Panc1 (cell line): Measurements from ENCODE around the gene WAS. TPM values are rescaled to one million over a fixed set of nuclear protein-coding genes. Genes with fewer than 3 reads are reported as not detected.

Experiments used
- ATAC-seq: fragments of 200-7000 bp; cut with Tn5 transposase; 2 replicates; pipeline ENCODE4 v1.9.1; 2020; ENCODE audit warnings: mild to moderate bottlenecking, moderate library complexity
- Bru-seq: library from RNA; stranded (reverse); fragments of 400-500 nt; gene quantifications from one replicate; lab custom pipeline; 2021; lab: Mats Ljungman, UMichigan
- BruChase-seq, 2 experiments: library from RNA; stranded (reverse); fragments of 400-500 nt; gene quantifications; one replicate each; lab custom pipeline; 2021; lab: Mats Ljungman, UMichigan
- BruUV-seq: library from RNA; stranded (reverse); fragments of 400-500 nt; replicated peaks from 2 replicates; lab custom pipeline; 2021; lab: Mats Ljungman, UMichigan
- CTCF ChIA-PET: fragments of 300-600 bp; sonication (Branson Sonifier 250); formaldehyde crosslinking; loops from one replicate; lab custom pipeline; 2022; ENCODE audit warnings: antibody characterized with exemption; lab: Charles Lee
- POLR2A ChIA-PET: fragments of 300-600 bp; sonication (Branson Sonifier 250); formaldehyde crosslinking; loops from one replicate; lab custom pipeline; 2022; ENCODE audit warnings: antibody characterized with exemption; lab: Charles Lee
- DNase-seq: peaks from one replicate; pipeline ENCODE4 v3.0.0-alpha.2; 2010; ENCODE audit warnings: low read depth, low spot score
- H3K27ac ChIP-seq: 2 replicates; pipeline ENCODE4 v1.5.1; 2011; ENCODE audit warnings: mild to moderate bottlenecking, low read length, inconsistent platforms
- H3K27me3 ChIP-seq: fragments of 200-500 bp; sonication (Bioruptor generic); 2 replicates; pipeline ENCODE4 v1.6.0; 2014; ENCODE audit warnings: low read length, inconsistent platforms; ENCODE audit not compliant: control insufficient read depth, insufficient read depth
- H3K36me3 ChIP-seq: fragments of 200-500 bp; sonication (Bioruptor generic); 2 replicates; pipeline ENCODE4 v1.5.1; 2014; ENCODE audit warnings: inconsistent platforms, mild to moderate bottlenecking, low read length, moderate library complexity; ENCODE audit not compliant: control insufficient read depth, insufficient read depth
- H3K4me1 ChIP-seq: 2 replicates; pipeline ENCODE4 v1.5.1; 2011; ENCODE audit warnings: inconsistent platforms, mild to moderate bottlenecking, low read length, moderate library complexity; ENCODE audit not compliant: control insufficient read depth, insufficient read depth
- H3K4me3 ChIP-seq, 2 experiments: 2 replicates each; pipeline ENCODE4 v1.5.1; 2011 to 2012; ENCODE audit warnings: low read depth in 2 of 2, low read length in 2 of 2, mild to moderate bottlenecking in 2 of 2, inconsistent platforms in 1 of 2, moderate library complexity in 1 of 2
- H3K9me3 ChIP-seq: fragments of 200-500 bp; sonication (Bioruptor generic); 2 replicates; pipeline ENCODE4 v1.5.1; 2014; ENCODE audit warnings: low read depth, mild to moderate bottlenecking, inconsistent platforms, low read length, moderate library complexity; ENCODE audit not compliant: control insufficient read depth, insufficient read depth
- CTCF ChIP-seq: fragments of 450-650 bp; IDR thresholded peaks from 2 replicates; pipeline ENCODE4 v1.5.1; 2017; ENCODE audit warnings: mild to moderate bottlenecking
- POLR2AphosphoS5 ChIP-seq: IDR thresholded peaks from 2 replicates; pipeline ENCODE4 v1.6.1; 2012; ENCODE audit warnings: mild to moderate bottlenecking, low read depth, low read length, moderate library complexity
- REST ChIP-seq, 2 experiments: IDR thresholded peaks; 2 replicates each; pipeline ENCODE4 v1.6.1; 2011 to 2012; ENCODE audit warnings: low read depth in 2 of 2, control low read depth in 1 of 2, low read length in 1 of 2, mild to moderate bottlenecking in 1 of 2, moderate library complexity in 1 of 2; ENCODE audit not compliant: insufficient read depth in 1 of 2
- SIN3A ChIP-seq: IDR thresholded peaks from 2 replicates; pipeline ENCODE4 v1.6.1; 2012; ENCODE audit warnings: low read depth, mild to moderate bottlenecking, low read length, moderate library complexity, borderline replicate concordance; ENCODE audit not compliant: insufficient read depth
- TCF7L2 ChIP-seq: IDR thresholded peaks from 2 replicates; pipeline ENCODE4 v1.6.1; 2011; ENCODE audit warnings: mild to moderate bottlenecking, low read depth, low read length, inconsistent platforms
- in situ Hi-C: cut with HindIII; loops from 2 replicates; pipeline ENCODE4 v1.10.0; 2016; ENCODE audit warnings: low sequenced_read_pairs, low pct_unique_long_range_greater_than_20kb
- intact Hi-C: fragments of 100-400 bp; cut with micrococcal nuclease; formaldehyde crosslinking; loops from one replicate; pipeline ENCODE4 v1.10.0; 2022; ENCODE audit not compliant: unreplicated experiment
- long read RNA-seq: library from polyadenylated mRNA; unstranded; transcript quantifications from one replicate; pipeline ENCODE4 v2.0.0, GENCODE V29; 2021; ENCODE audit not compliant: unreplicated experiment
- polyA plus RNA-seq: library from polyadenylated mRNA; unstranded; fragments of >200 nt; gene quantifications from one replicate; pipeline ENCODE4 v1.2.1, GENCODE V29; 2012; ENCODE audit warnings: missing spikeins; ENCODE audit not compliant: insufficient read length
- total RNA-seq: library from RNA; stranded (reverse); gene quantifications from one replicate; pipeline ENCODE4 v1.2.1, GENCODE V29; 2021; ENCODE audit not compliant: unreplicated experiment

Gene WAS
- total RNA-seq: 0.82 TPM
- polyA plus RNA-seq: 1.3 TPM
- percentile 27 among the genes with signal in this experiment for Bru-seq, nascent RNA
- percentile 34 among the genes with signal in this experiment for BruChase-seq, experiment 1, labeled RNA remaining after a 2-hour chase
- percentile 35 among the genes with signal in this experiment for BruChase-seq, experiment 2, labeled RNA remaining after a 6-hour chase
- long read RNA-seq: 0 reads

- no peaks in the 10 kb centered on the region for H3K9me3 ChIP-seq
- in situ Hi-C loops: no loop called here
- BruUV-seq: no TSS peak
- ChIA-PET CTCF (no interaction called here), POLR2A (no interaction called here)
- no peaks in the 10 kb centered on the region for H3K27me3 ChIP-seq
- no peaks in the 10 kb centered on the region for H3K4me1 ChIP-seq
- intact Hi-C loops: no loop called here
- no peaks in the 10 kb centered on the region for H3K36me3 ChIP-seq
- ATAC-seq (no peak), DNase-seq (no peak)
- no peak within 1 kb of the TSS for H3K4me3 ChIP-seq
- H3K27ac ChIP-seq: no peak within 1 kb of the TSS
- TF ChIP-seq TCF7L2 (no peak), REST (IDR thresholded peaks at IDR 0.05; ENCODE audit: insufficient read depth in 1 of 2, low read depth in 2 of 2, low read length in 1 of 2) (no peak), CTCF (no peak), POLR2AphosphoS5 (no peak), SIN3A (no peak)
Observed at GRCh38 chrX:48683411-48683982, at the start of gene WAS. Gene WAS (plus strand): TSS chrX:48683799. CDS start chrX:48683854, 55 bp downstream.

- in situ Hi-C loops: no loop called here
Observed at GRCh38 chrX:48636301-48636700, 47.3 kb upstream of the WAS start.

More at GRCh38 chrX:48636301-48636700, 47.3 kb upstream of the WAS start:
- TF ChIP-seq SIN3A: no peak
- TF ChIP-seq POLR2AphosphoS5: no peak
- TF ChIP-seq TCF7L2: no peak
- TF ChIP-seq CTCF: no peak
- no peak for TF ChIP-seq REST (IDR thresholded peaks at IDR 0.05; ENCODE audit: insufficient read depth in 1 of 2, low read depth in 2 of 2, low read length in 1 of 2)
- H3K27me3 ChIP-seq: no peaks in the 10 kb centered on the region
- no peaks in the 10 kb centered on the region for H3K36me3 ChIP-seq
- intact Hi-C loops: no loop called here
- ATAC-seq: no peak
- DNase-seq: no peak
- no peaks in the 10 kb centered on the region for H3K9me3 ChIP-seq
- ChIA-PET CTCF (interaction anchor here (0.6 kb wide), 1 partner anchor 155 kb away, joined by 4 read pairs; no protein-coding TSS in a partner anchor), POLR2A (no interaction called here)
- H3K4me1 ChIP-seq: peaks cover 4% of the 10 kb centered on the region; the same call in 1 of the 2 replicates
- no TSS peak for BruUV-seq
- no peak overlapping the region for H3K4me3 ChIP-seq
- no peak overlapping the region; the same call in 1 of the 2 replicates for H3K27ac ChIP-seq
